Mesendoderm (in vitro differentiated cells): ENCODE data around the gene ABCA6.

Experiments
- DNase-seq: peaks from one replicate; pipeline ENCODE4 v3.0.0; 2013
- H2AK5ac ChIP-seq: 2 replicates; pipeline ENCODE4 v1.6.1; 2013; ENCODE audit warnings: low read length, inconsistent platforms
- H2BK120ac ChIP-seq: 2 replicates; pipeline ENCODE4 v1.6.1; 2013; ENCODE audit warnings: low read depth, mild to moderate bottlenecking, low read length, moderate library complexity, mixed read lengths
- H2BK15ac ChIP-seq: replicated peaks from 2 replicates; pipeline ENCODE4 v1.6.1; 2013; ENCODE audit warnings: low read depth, mild to moderate bottlenecking, moderate library complexity
- H2BK5ac ChIP-seq: 2 replicates; pipeline ENCODE4 v1.6.1; 2013; ENCODE audit warnings: low read length, inconsistent platforms
- H3K18ac ChIP-seq: 2 replicates; pipeline ENCODE4 v1.6.1; 2013; ENCODE audit warnings: mild to moderate bottlenecking, low read length, mixed read lengths
- H3K23ac ChIP-seq: one replicate; pipeline ENCODE4 v1.6.1; 2013; ENCODE audit warnings: low read length
- H3K27ac ChIP-seq: 2 replicates; pipeline ENCODE4 v1.5.1; 2013; ENCODE audit warnings: low read depth, mild to moderate bottlenecking, inconsistent platforms, low read length, moderate library complexity
- H3K27me3 ChIP-seq: 2 replicates; pipeline ENCODE4 v1.6.1; 2013; ENCODE audit warnings: low read length, control low read depth, mild to moderate bottlenecking, inconsistent platforms; ENCODE audit not compliant: insufficient read depth, poor library complexity
- H3K36me3 ChIP-seq: 2 replicates; pipeline ENCODE4 v1.6.1; 2013; ENCODE audit warnings: low read length, inconsistent platforms; ENCODE audit not compliant: control insufficient read depth, insufficient read depth
- H3K4ac ChIP-seq: one replicate; pipeline ENCODE4 v1.6.1; 2013; ENCODE audit warnings: low read depth, mild to moderate bottlenecking, low read length, moderate library complexity
- H3K4me1 ChIP-seq: 2 replicates; pipeline ENCODE4 v1.6.1; 2013; ENCODE audit warnings: low read depth, low read length, inconsistent platforms; ENCODE audit not compliant: control insufficient read depth
- H3K4me2 ChIP-seq: 2 replicates; pipeline ENCODE4 v1.6.1; 2013; ENCODE audit warnings: low read length
- H3K4me3 ChIP-seq: 2 replicates; pipeline ENCODE4 v1.5.1; 2013; ENCODE audit warnings: mild to moderate bottlenecking, low read length
- H3K56ac ChIP-seq: one replicate; pipeline ENCODE4 v1.6.1; 2013; ENCODE audit warnings: low read length
- H3K79me1 ChIP-seq: 2 replicates; pipeline ENCODE4 v1.6.1; 2013; ENCODE audit warnings: low read length, inconsistent platforms
- H3K79me2 ChIP-seq: 2 replicates; pipeline ENCODE4 v1.6.1; 2013; ENCODE audit warnings: mild to moderate bottlenecking, low read length; ENCODE audit not compliant: control insufficient read depth, insufficient read depth
- H3K9ac ChIP-seq: 2 replicates; pipeline ENCODE4 v1.6.1; 2013; ENCODE audit warnings: low read length, inconsistent platforms
- H4K5ac ChIP-seq: one replicate; pipeline ENCODE4 v1.6.1; 2013; ENCODE audit warnings: low read length
- H4K8ac ChIP-seq: one replicate; pipeline ENCODE4 v1.6.1; 2013; ENCODE audit warnings: low read depth, mild to moderate bottlenecking, control low read depth, low read length, moderate library complexity
- WGBS: extraction: QIAGEN DNeasy Blood & Tissue Kit; methylation state at CpG from one replicate; pipeline ENCODE4 v1.1.7; 2013; ENCODE audit warnings: low lambda C conversion rate, missing lambda C conversion rate; ENCODE audit not compliant: insufficient coverage; ENCODE audit errors: extremely low coverage; 5-methylcytosine and 5-hydroxymethylcytosine counted together

ABCA6 gene

GRCh38 chr17:69057280-69057679, 84.4 kb downstream of the ABCA6 start:
- Histone ChIP-seq H3K27me3 (no peaks in the 10 kb centered on the region), H2AK5ac (no peak overlapping the region), H3K23ac (no peak overlapping the region), H3K36me3 (no peaks in the 10 kb centered on the region), H3K4ac (no peak overlapping the region), H2BK120ac (no peak overlapping the region), H3K56ac (no peak overlapping the region), H3K79me1 (no peaks in the 10 kb centered on the region), H2BK5ac (no peak overlapping the region), H3K27ac (no peak overlapping the region), H3K4me2 (no peak overlapping the region), H3K9ac (no peak overlapping the region), H2BK15ac (no peak overlapping the region), H3K4me1 (no peaks in the 10 kb centered on the region), H3K18ac (no peak overlapping the region), H3K4me3 (no peak overlapping the region), H4K8ac (no peak overlapping the region), H4K5ac (no peak overlapping the region), H3K79me2 (no peaks in the 10 kb centered on the region)
- no peak for DNase-seq
- no CpG with 5 or more reads among the region's 1 CpG for WGBS

- Histone ChIP-seq H3K4me3 (no peak overlapping the region), H4K8ac (no peak overlapping the region), H3K18ac (no peak overlapping the region), H3K79me1 (no peaks in the 10 kb centered on the region), H3K27me3 (no peaks in the 10 kb centered on the region), H4K5ac (no peak overlapping the region), H3K79me2 (no peaks in the 10 kb centered on the region), H2BK120ac (no peak overlapping the region), H3K4ac (no peak overlapping the region), H2BK15ac (no peak overlapping the region), H3K27ac (no peak overlapping the region), H3K36me3 (no peaks in the 10 kb centered on the region), H2BK5ac (no peak overlapping the region), H3K23ac (no peak overlapping the region), H3K56ac (no peak overlapping the region), H3K4me1 (no peaks in the 10 kb centered on the region), H2AK5ac (no peak overlapping the region), H3K4me2 (no peak overlapping the region), H3K9ac (no peak overlapping the region)
- WGBS = no CpG with 5 or more reads among the region's 3 CpGs
- no peak for DNase-seq
Measured at GRCh38 chr17:69056179-69056823, 85.4 kb downstream of the ABCA6 start.

GRCh38 chr17:69055334-69055733, 86.4 kb downstream of the ABCA6 start:
- H2BK120ac ChIP-seq = no peak overlapping the region
- H3K79me1 ChIP-seq = no peaks in the 10 kb centered on the region
- WGBS = no CpG with 5 or more reads among the region's 2 CpGs
- H3K56ac ChIP-seq = no peak overlapping the region
- H3K4me3 ChIP-seq = no peak overlapping the region
- H3K4me1 ChIP-seq = no peaks in the 10 kb centered on the region
- no peak overlapping the region for H3K4me2 ChIP-seq
- no peak overlapping the region for H4K8ac ChIP-seq
- no peak overlapping the region for H4K5ac ChIP-seq
- H3K79me2 ChIP-seq = no peaks in the 10 kb centered on the region
- no peaks in the 10 kb centered on the region for H3K27me3 ChIP-seq
- no peak overlapping the region for H3K4ac ChIP-seq
- DNase-seq = no peak
- H2AK5ac ChIP-seq = no peak overlapping the region
- H2BK15ac ChIP-seq = no peak overlapping the region
- H3K27ac ChIP-seq = no peak overlapping the region
- H3K23ac ChIP-seq = no peak overlapping the region
- H3K9ac ChIP-seq = no peak overlapping the region
- no peak overlapping the region for H2BK5ac ChIP-seq
- no peak overlapping the region for H3K18ac ChIP-seq
- no peaks in the 10 kb centered on the region for H3K36me3 ChIP-seq

- no peak overlapping the region for H3K56ac ChIP-seq
- no CpG with 5 or more reads among the region's 5 CpGs for WGBS
- H3K18ac ChIP-seq = no peak overlapping the region
- no peak overlapping the region for H3K4ac ChIP-seq
- no peak overlapping the region for H3K4me3 ChIP-seq
- no peak for DNase-seq
- H3K27ac ChIP-seq = no peak overlapping the region
- no peaks in the 10 kb centered on the region for H3K27me3 ChIP-seq
- no peak overlapping the region for H4K5ac ChIP-seq
- no peaks in the 10 kb centered on the region for H3K79me2 ChIP-seq
- H2AK5ac ChIP-seq = no peak overlapping the region
- peaks cover 2% of the 10 kb centered on the region for H3K4me1 ChIP-seq
- no peak overlapping the region for H3K4me2 ChIP-seq
- H3K79me1 ChIP-seq = no peaks in the 10 kb centered on the region
- no peak overlapping the region for H3K23ac ChIP-seq
- H2BK120ac ChIP-seq = no peak overlapping the region
- H2BK5ac ChIP-seq = no peak overlapping the region
- no peak overlapping the region for H3K9ac ChIP-seq
- no peak overlapping the region for H4K8ac ChIP-seq
- H2BK15ac ChIP-seq = no peak overlapping the region
- no peaks in the 10 kb centered on the region for H3K36me3 ChIP-seq
Measured at GRCh38 chr17:69050999-69051775, 90.5 kb downstream of the ABCA6 start.

GRCh38 chr17:69048634-69049033, 93.1 kb downstream of the ABCA6 start:
- H3K36me3 ChIP-seq = no peaks in the 10 kb centered on the region
- H3K18ac ChIP-seq = no peak overlapping the region
- H3K79me1 ChIP-seq = no peaks in the 10 kb centered on the region
- H3K4me3 ChIP-seq = no peak overlapping the region
- H3K27me3 ChIP-seq = no peaks in the 10 kb centered on the region
- H3K23ac ChIP-seq = no peak overlapping the region
- H3K79me2 ChIP-seq = no peaks in the 10 kb centered on the region
- DNase-seq = no peak
- no peak overlapping the region for H4K5ac ChIP-seq
- peaks cover 2% of the 10 kb centered on the region for H3K4me1 ChIP-seq
- H2BK15ac ChIP-seq = no peak overlapping the region
- H2AK5ac ChIP-seq = no peak overlapping the region
- no peak overlapping the region for H3K56ac ChIP-seq
- H4K8ac ChIP-seq = no peak overlapping the region
- no peak overlapping the region for H2BK120ac ChIP-seq
- no peak overlapping the region for H2BK5ac ChIP-seq
- no peak overlapping the region for H3K27ac ChIP-seq
- WGBS = no CpG with 5 or more reads among the region's 2 CpGs
- H3K4me2 ChIP-seq = no peak overlapping the region
- no peak overlapping the region for H3K9ac ChIP-seq
- no peak overlapping the region for H3K4ac ChIP-seq
